ENCODE data around the gene FARSA.

Gene FARSA

DNA sequence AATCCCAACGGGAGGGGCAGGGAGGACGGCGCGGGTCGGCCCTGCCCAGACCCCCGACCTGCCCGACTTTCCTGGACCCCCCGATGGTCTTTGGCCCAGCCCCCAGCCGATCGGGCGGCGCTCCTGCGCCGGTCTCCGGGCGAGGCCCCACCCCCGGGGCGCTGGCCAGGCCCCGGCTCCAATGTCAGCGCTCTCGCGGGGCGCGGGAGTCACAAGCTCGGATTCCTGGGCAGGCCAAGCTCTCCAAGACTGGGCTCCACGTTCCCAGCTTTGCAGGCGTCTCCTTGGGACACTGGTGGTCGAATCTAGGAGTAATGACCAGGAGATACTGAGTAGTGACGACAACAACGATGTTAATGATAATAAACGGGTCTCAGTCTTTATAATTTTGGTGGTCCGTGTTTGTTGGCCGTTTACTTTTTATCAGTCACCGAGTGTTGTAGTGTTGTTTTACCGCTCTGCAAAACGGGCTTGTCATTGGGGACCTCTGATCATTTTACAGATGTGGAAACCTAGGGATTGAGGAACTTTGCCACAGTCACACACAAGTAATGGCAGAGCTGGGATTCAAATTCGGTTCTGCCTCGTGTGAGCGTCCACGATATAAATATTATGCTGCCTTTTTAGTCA is 12.7 kb upstream of the FARSA start:
- TF ChIP-seq, protein P1, sequence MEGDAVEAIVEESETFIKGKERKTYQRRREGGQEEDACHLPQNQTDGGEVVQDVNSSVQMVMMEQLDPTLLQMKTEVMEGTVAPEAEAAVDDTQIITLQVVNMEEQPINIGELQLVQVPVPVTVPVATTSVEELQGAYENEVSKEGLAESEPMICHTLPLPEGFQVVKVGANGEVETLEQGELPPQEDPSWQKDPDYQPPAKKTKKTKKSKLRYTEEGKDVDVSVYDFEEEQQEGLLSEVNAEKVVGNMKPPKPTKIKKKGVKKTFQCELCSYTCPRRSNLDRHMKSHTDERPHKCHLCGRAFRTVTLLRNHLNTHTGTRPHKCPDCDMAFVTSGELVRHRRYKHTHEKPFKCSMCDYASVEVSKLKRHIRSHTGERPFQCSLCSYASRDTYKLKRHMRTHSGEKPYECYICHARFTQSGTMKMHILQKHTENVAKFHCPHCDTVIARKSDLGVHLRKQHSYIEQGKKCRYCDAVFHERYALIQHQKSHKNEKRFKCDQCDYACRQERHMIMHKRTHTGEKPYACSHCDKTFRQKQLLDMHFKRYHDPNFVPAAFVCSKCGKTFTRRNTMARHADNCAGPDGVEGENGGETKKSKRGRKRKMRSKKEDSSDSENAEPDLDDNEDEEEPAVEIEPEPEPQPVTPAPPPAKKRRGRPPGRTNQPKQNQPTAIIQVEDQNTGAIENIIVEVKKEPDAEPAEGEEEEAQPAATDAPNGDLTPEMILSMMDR (IDR thresholded peaks at IDR 0.05; ENCODE audit: low read depth, low read length) = no peak
- Histone ChIP-seq H3K4me3 (ENCODE audit: low read depth, low read length) (peak overlapping the region; percentile 97), H3K36me3 (peaks cover 92% of the 10 kb centered on the region), H3K9me3 (ENCODE audit: severe bottlenecking) (no peaks in the 10 kb centered on the region), H3K27me3 (ENCODE audit: insufficient read depth, low read depth, severe bottlenecking) (no peaks in the 10 kb centered on the region), H3K27ac (peak overlapping the region; percentile 96)
- DNase-seq = peak; percentile 54

DNA sequence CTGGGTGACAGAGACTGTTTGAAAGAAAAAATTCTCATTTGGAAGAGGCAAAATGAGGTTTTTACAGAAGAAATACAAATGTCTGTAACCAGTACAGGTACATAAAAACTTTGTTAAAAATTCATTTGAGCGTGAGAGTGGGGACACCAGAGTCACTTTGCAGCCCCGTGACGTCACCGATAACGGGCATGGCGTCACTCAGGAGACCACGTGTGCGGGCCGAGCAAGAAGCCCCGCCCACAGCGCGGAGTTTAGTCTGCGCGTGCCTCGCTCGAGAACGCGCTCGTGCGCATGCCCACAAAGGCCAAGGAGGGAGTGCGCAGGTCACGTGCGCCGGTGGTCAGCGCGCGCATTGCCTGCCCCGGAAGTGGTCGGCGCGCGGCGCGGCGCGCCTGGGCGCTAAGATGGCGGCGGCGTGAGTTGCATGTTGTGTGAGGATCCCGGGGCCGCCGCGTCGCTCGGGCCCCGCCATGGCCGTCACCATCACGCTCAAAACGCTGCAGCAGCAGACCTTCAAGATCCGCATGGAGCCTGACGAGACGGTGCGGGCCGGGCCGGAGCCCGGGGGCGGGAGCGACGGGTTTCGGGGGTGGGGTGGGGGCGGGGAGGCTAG is 12.1 kb upstream of the FARSA start, which contains the start of gene RAD23A:
Gene RAD23A (plus strand): TSS at position 384 of the 613 bp plus-strand sequence. CDS start 87 bp downstream, at position 471.
- Histone ChIP-seq H3K4me3 (ENCODE audit: low read depth, low read length) (peak within 1 kb of the TSS; percentile 97), H3K9me3 (ENCODE audit: severe bottlenecking) (no peaks in the 10 kb centered on the region), H3K36me3 (peaks cover 92% of the 10 kb centered on the region), H3K27me3 (ENCODE audit: insufficient read depth, low read depth, severe bottlenecking) (no peaks in the 10 kb centered on the region), H3K27ac (peak within 1 kb of the TSS; percentile 96)
- peak; percentile 97 for DNase-seq
- TF ChIP-seq, protein P1 (IDR thresholded peaks at IDR 0.05; ENCODE audit: low read depth, low read length) = no peak

DNA sequence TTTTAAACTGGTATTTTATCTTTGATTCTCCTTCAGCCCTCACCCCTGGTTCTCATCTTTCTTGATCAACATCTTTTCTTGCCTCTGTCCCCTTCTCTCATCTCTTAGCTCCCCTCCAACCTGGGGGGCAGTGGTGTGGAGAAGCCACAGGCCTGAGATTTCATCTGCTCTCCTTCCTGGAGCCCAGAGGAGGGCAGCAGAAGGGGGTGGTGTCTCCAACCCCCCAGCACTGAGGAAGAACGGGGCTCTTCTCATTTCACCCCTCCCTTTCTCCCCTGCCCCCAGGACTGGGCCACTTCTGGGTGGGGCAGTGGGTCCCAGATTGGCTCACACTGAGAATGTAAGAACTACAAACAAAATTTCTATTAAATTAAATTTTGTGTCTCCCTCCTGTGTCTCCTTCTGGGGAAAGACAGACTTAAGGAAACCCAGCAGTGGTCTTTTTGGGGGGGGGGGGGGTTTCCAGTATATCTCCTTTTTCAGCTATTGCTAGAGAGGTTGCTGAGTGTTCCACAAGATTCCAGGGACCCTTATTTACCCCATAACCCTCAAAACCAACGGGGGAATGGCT is 10.7 kb upstream of the FARSA start:
- Histone ChIP-seq H3K27ac (no peak overlapping the region), H3K9me3 (ENCODE audit: severe bottlenecking) (no peaks in the 10 kb centered on the region), H3K4me3 (ENCODE audit: low read depth, low read length) (no peak overlapping the region), H3K27me3 (ENCODE audit: insufficient read depth, low read depth, severe bottlenecking) (no peaks in the 10 kb centered on the region), H3K36me3 (peaks cover 92% of the 10 kb centered on the region)
- DNase-seq = no peak
- TF ChIP-seq, protein P1 (IDR thresholded peaks at IDR 0.05; ENCODE audit: low read depth, low read length) = no peak

DNA sequence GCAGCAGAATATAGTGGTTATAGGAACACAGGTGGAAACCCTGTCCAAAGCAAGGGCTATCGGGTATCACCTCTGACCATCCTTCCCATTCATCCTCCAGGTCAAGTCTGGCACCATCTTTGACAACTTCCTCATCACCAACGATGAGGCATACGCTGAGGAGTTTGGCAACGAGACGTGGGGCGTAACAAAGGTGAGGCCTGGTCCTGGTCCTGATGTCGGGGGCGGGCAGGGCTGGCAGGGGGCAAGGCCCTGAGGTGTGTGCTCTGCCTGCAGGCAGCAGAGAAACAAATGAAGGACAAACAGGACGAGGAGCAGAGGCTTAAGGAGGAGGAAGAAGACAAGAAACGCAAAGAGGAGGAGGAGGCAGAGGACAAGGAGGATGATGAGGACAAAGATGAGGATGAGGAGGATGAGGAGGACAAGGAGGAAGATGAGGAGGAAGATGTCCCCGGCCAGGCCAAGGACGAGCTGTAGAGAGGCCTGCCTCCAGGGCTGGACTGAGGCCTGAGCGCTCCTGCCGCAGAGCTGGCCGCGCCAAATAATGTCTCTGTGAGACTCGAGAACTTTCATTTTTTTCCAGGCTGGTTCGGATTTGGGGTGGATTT is 10.0 kb upstream of the FARSA start:
- Histone ChIP-seq H3K9me3 (ENCODE audit: severe bottlenecking) (no peaks in the 10 kb centered on the region), H3K36me3 (peaks cover 92% of the 10 kb centered on the region), H3K27ac (no peak overlapping the region), H3K27me3 (ENCODE audit: insufficient read depth, low read depth, severe bottlenecking) (no peaks in the 10 kb centered on the region), H3K4me3 (ENCODE audit: low read depth, low read length) (no peak overlapping the region)
- TF ChIP-seq, protein P1 (IDR thresholded peaks at IDR 0.05; ENCODE audit: low read depth, low read length) = no peak
- DNase-seq = no peak

DNA sequence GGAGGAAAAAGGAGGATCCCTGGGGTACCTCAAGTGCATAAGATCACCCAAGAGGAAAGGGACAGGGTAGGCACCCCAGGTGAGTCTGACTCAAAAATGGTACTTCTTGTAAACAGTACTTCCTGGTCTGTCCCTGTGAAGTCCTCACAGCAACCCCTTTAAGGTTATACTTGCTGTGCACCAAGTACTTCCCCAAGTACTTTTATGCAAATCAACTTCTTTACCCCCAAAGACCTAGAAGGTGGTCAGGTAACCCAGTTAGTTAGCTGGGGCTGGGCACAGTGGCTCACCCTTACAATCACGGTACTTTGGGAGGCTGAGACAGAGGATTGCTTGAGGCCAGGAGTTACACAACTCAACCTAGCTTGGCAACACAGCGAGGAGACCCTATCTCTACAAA is 7.4 kb upstream of the FARSA start:
- Histone ChIP-seq H3K27ac (peak overlapping the region; percentile 44), H3K36me3 (peaks cover 70% of the 10 kb centered on the region), H3K9me3 (ENCODE audit: severe bottlenecking) (no peaks in the 10 kb centered on the region), H3K27me3 (ENCODE audit: insufficient read depth, low read depth, severe bottlenecking) (no peaks in the 10 kb centered on the region), H3K4me3 (ENCODE audit: low read depth, low read length) (no peak overlapping the region)
- DNase-seq = no peak
- TF ChIP-seq, protein P1 (IDR thresholded peaks at IDR 0.05; ENCODE audit: low read depth, low read length) = no peak
